Measurements from ENCODE around the gene CDH1.

CDH1 gene

DNA sequence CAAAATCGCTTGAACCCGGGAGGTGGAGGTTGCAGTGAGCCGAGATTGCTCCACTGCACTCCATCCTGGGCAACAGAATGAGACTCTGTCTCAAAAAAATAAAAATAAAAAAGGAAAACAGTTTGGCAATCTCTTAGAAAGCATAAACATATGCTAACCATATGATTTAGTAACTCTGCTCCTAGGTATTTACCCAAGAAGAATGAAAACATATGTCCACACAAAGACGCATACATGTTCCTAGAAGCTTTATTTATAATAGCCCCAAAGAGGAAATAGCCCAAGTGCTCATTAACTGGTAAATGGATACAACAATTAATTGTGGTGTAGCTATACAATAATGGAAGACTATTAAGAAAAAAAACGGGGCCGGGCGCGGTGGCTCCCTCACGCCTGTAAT lies 18.5 kb upstream of the CDH1 start:
- Mint-ChIP-seq H3K4me1 (peaks cover 14% of the 10 kb centered on the region), H3K9me3 (peaks cover 0 to 5% of the 10 kb centered on the region in 2 donors), H3K4me3 (no peak overlapping the region), H3K27me3 (peaks cover 3% of the 10 kb centered on the region), H3K27ac (no peak overlapping the region)
- no peak for DNase-seq
- no peak for ATAC-seq

- peak; percentile 95 for ATAC-seq
- DNase-seq, result peak in 1 of 2 donors; percentile 44
- Mint-ChIP-seq H3K27me3 (no peaks in the 10 kb centered on the region), H3K4me1 (peaks cover 14% of the 10 kb centered on the region), H3K27ac (no peak overlapping the region), H3K9me3 (peaks cover 0 to 5% of the 10 kb centered on the region in 2 donors), H3K4me3 (no peak overlapping the region)
These were observed 17.1 kb upstream of the CDH1 start for GRCh38 chr16:68719993-68720489.

DNA sequence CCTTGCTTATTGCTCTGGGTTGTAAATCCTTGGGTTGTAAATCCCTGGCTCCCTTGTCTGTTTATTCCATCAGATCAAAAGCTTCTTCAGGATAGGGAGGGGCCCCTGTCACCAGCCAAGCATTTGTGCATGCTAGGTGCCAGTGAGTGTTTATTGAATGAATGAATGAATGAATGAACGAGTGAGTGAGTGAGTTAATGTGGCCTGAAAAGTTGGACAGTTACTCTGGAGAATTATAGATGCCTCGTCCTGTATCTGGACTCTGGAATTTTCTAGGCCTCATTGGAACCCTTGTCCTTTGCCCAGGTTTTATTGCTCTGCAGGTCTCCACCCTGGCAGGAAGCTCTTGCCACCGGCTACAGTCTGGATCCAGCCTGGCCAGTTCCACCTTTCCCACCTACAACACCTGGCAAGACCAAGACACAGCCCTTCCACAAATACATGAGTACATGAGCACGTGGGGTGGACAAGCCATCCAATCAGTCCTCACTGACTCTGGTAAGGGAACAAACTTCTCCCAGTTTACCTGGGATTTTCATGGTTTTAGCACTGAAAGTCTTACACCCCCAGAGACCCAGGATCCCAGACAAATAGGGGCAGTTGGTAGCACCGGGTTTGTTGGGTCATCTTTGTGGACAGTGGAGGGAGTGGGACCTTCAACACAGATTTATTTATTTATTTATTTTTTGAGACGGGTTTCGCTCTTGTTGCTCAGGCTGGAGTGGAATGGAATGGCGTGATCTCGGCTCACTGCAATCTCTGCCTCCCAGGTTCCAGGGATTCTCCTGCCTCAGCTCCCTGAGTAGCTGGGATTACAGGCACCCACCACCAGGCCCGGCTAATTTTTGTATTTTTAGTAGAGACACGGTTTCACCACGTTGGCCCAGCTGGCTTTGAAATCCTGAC lies 14.7 kb upstream of the CDH1 start:
- H3K4me1 Mint-ChIP-seq, result peaks cover 14% of the 10 kb centered on the region
- no peak overlapping the region for H3K27ac Mint-ChIP-seq
- no peak for DNase-seq
- H3K27me3 Mint-ChIP-seq, result no peaks in the 10 kb centered on the region
- no peak for ATAC-seq
- H3K9me3 Mint-ChIP-seq, result peaks cover 0 to 5% of the 10 kb centered on the region in 2 donors
- no peak overlapping the region for H3K4me3 Mint-ChIP-seq

GRCh38 chr16:68724797-68725196 lies 12.3 kb upstream of the CDH1 start:
- H3K9me3 Mint-ChIP-seq, result no peaks in the 10 kb centered on the region
- no peak overlapping the region for H3K4me3 Mint-ChIP-seq
- ATAC-seq, result no peak
- no peak for DNase-seq
- no peak overlapping the region for H3K27ac Mint-ChIP-seq
- H3K4me1 Mint-ChIP-seq, result peaks cover 7% of the 10 kb centered on the region
- no peaks in the 10 kb centered on the region for H3K27me3 Mint-ChIP-seq

DNA sequence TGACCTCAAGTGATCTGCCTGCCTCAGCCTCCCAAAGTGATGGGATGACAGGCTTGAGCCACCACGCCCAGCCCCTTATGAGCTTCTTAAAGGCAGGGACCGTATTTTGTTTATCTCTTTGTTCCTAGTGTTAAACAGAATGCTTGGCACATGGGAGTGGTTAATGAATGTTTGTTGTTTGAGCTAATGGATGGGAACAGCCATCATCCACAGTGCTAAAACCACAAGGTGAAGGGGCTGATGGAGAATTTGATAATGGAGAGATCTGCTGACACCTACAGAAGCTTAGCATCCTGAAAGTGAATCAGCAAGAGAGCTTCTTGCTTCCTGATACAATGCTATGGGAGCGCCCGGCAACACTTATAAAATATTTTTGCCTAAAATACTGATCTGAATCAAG lies 8.6 kb upstream of the CDH1 start:
- no peaks in the 10 kb centered on the region for H3K9me3 Mint-ChIP-seq
- ATAC-seq (no peak), DNase-seq (no peak)
- H3K27ac Mint-ChIP-seq, result no peak overlapping the region
- H3K27me3 Mint-ChIP-seq, result peaks cover 2% of the 10 kb centered on the region
- no peaks in the 10 kb centered on the region for H3K4me1 Mint-ChIP-seq
- H3K4me3 Mint-ChIP-seq, result no peak overlapping the region

DNA sequence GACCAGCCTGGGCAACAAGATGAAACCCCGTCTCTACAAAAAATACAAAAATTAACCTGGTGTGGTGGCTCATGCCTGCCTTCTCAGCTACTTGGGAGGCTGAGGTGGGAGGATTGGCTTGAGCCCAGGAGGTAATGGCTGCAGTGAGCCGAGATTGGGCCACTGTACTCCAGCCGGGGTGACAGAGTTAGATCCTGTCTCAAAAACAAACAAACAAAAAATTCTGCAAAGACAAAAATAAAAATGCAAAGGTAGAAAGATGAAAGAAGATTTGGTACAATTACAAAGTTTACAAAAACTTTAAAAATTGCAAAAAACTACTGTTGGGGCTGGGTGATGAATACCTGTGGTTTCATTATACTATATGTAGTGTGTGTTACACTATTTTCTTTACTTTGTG lies 5.5 kb upstream of the CDH1 start:
- Mint-ChIP-seq H3K4me1 (peaks cover 2% of the 10 kb centered on the region), H3K9me3 (no peaks in the 10 kb centered on the region), H3K27ac (no peak overlapping the region), H3K27me3 (peaks cover 29% of the 10 kb centered on the region), H3K4me3 (no peak overlapping the region)
- ATAC-seq (no peak), DNase-seq (no peak)

DNA sequence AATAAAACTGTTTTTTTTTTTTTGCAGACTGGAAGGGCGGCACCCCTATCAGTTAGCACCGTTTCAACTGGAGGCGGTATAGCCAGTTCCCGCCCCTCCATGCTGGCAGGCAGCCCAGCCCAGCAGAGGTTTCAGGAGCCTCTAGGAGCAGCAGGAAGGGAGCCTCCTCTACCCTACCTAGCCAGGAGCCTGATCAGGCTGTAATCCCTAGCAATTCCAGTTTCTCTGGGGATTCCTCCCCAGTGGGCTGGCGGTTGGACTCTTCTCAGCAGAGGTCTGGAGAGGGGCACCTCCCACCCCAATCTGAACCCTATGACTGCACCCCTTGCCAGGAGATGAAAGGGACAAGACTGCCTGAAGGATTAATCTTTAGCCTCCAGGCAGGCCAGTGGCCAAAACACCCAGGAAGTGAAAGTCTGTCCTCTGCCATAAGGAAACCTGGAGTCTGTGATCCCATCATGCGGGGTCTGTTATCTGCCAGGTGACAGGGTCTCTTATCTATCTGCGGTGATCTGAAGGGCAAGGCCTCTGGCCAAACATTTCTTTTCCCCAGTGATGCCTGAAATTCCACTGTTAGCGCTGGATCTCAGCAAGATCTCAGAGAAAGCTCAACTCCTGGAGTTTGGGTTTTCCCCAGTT lies 4.9 kb upstream of the CDH1 start:
- no peak overlapping the region for H3K27ac Mint-ChIP-seq
- DNase-seq, result no peak
- ATAC-seq, result no peak

GRCh38 chr16:68732741-68733399 lies 4.2 kb upstream of the CDH1 start:
- no peak overlapping the region for H3K4me3 Mint-ChIP-seq
- ATAC-seq (no peak), DNase-seq (no peak)
- peaks cover 14% of the 10 kb centered on the region for H3K4me1 Mint-ChIP-seq
- no peak overlapping the region for H3K27ac Mint-ChIP-seq
- H3K9me3 Mint-ChIP-seq, result no peaks in the 10 kb centered on the region
- peaks cover 41% of the 10 kb centered on the region for H3K27me3 Mint-ChIP-seq

More for the DNA sequence above, 4.9 kb upstream of the CDH1 start:
- H3K4me3 Mint-ChIP-seq, result no peak overlapping the region
- H3K9me3 Mint-ChIP-seq, result no peaks in the 10 kb centered on the region
- H3K27me3 Mint-ChIP-seq, result peaks cover 34% of the 10 kb centered on the region
- peaks cover 7% of the 10 kb centered on the region for H3K4me1 Mint-ChIP-seq

DNA sequence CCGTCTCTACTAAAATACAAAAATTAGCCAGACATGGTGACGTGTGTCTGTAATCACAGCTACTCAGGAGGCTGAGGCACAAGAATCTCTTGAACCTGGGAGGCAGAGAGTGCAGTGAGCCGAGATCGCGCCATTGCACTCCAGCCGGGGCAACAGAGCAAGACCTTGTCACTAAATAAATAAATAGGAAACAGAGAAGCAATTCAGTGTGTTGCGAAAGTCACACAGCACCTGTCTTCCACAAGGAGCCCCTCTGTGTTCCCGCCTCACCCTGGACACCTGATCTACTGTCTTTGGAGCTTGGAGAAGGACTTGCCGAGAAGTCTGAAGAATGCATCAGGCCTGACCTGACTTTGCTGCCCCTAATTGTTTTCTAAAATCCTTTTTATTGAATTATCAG lies 3.5 kb upstream of the CDH1 start:
- DNase-seq (no peak), ATAC-seq (no peak)
- Mint-ChIP-seq H3K4me1 (peaks cover 21% of the 10 kb centered on the region), H3K4me3 (no peak overlapping the region), H3K27ac (no peak overlapping the region), H3K27me3 (peaks cover 48% of the 10 kb centered on the region), H3K9me3 (no peaks in the 10 kb centered on the region)

GRCh38 chr16:68734782-68735181 lies 2.3 kb upstream of the CDH1 start:
- Mint-ChIP-seq H3K9me3 (no peaks in the 10 kb centered on the region), H3K4me3 (no peak overlapping the region), H3K27ac (no peak overlapping the region), H3K4me1 (peaks cover 22% of the 10 kb centered on the region), H3K27me3 (peaks cover 52% of the 10 kb centered on the region)
- DNase-seq (no peak), ATAC-seq (no peak)

GRCh38 chr16:68736561-68736960 lies 531 bp upstream of the CDH1 start:
- Mint-ChIP-seq H3K9me3 (no peaks in the 10 kb centered on the region), H3K27ac (no peak overlapping the region), H3K4me3 (peak overlapping the region; percentile 81 to 83), H3K27me3 (peaks cover 66% of the 10 kb centered on the region), H3K4me1 (peaks cover 34% of the 10 kb centered on the region)
- ATAC-seq, result no peak
- no peak for DNase-seq

GRCh38 chr16:68737730-68738629 lies 888 bp downstream of the CDH1 start:
- no peaks in the 10 kb centered on the region for H3K9me3 Mint-ChIP-seq
- H3K27me3 Mint-ChIP-seq, result peaks cover 81% of the 10 kb centered on the region
- DNase-seq, result no peak
- peaks cover 35% of the 10 kb centered on the region for H3K4me1 Mint-ChIP-seq
- no peak overlapping the region for H3K27ac Mint-ChIP-seq
- peak overlapping the region; percentile 74 to 83 for H3K4me3 Mint-ChIP-seq
- ATAC-seq, result peak; percentile 45

GRCh38 chr16:68739964-68740627 lies 3.0 kb downstream of the CDH1 start:
- no peak overlapping the region for H3K27ac Mint-ChIP-seq
- peaks cover 76% of the 10 kb centered on the region for H3K27me3 Mint-ChIP-seq
- no peak overlapping the region for H3K4me3 Mint-ChIP-seq
- DNase-seq (no peak), ATAC-seq (no peak)
- H3K4me1 Mint-ChIP-seq, result peaks cover 35% of the 10 kb centered on the region
- no peaks in the 10 kb centered on the region for H3K9me3 Mint-ChIP-seq

DNA sequence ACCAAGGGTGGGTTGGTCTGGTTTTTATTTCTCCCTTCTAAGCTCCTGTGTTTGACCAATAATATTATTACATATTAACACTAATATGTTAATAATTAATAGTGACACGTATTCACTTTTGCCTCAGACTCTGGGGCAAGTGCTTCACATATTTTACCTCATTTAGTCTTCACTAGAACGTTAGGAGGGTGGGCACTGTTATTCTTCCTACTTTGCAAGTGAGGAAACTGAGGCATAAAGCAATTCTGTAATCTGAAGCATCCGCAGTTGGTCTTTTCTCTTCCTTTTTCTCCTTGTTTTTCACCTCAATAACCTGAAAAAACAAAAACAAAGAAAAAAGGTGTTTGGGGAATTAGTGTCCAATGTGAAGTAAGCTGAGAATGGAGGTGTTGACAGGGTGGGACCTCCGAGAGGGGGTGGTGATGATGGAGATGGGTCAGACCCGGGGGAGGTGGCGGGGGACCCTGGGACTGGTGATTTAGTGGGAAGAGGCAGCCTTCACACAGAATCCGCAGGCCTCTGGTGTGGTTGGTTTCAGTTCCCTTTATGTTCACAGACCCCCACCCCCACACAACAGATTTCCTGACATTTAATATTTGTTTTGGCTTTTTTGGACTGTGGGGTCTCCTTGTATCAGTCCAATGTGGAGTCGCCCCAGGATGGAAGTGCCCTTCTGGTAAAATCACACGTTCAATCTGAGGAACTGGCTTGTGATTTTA lies 3.7 kb downstream of the CDH1 start:
- ATAC-seq (no peak), DNase-seq (no peak)
- H3K4me1 Mint-ChIP-seq, result peaks cover 35% of the 10 kb centered on the region
- H3K27me3 Mint-ChIP-seq, result peaks cover 74% of the 10 kb centered on the region
- no peak overlapping the region for H3K4me3 Mint-ChIP-seq
- H3K27ac Mint-ChIP-seq, result no peak overlapping the region
- H3K9me3 Mint-ChIP-seq, result no peaks in the 10 kb centered on the region

All from stimulated activated naive CD8-positive, alpha-beta T cell treated with anti-CD3 and anti-CD28 coated beads, Interleukin-15, amount 100 ng/mL, for 72 hours (primary cell).